HG02981 (cell line): Measurements from ENCODE around the gene TINAGL1.
"Not testable (repeated sequence)": the region's sequence is repeated elsewhere in the genome, so short reads cannot be mapped to it uniquely, and the experiment has no call there.

Source experiments
- ATAC-seq: cut with Tn5 transposase; IDR thresholded peaks from one replicate; pipeline ENCODE4 v1.9.1; 2021; ENCODE audit warnings: mild to moderate bottlenecking, moderate library complexity; ENCODE audit not compliant: unreplicated experiment

The TINAGL1 gene

DNA sequence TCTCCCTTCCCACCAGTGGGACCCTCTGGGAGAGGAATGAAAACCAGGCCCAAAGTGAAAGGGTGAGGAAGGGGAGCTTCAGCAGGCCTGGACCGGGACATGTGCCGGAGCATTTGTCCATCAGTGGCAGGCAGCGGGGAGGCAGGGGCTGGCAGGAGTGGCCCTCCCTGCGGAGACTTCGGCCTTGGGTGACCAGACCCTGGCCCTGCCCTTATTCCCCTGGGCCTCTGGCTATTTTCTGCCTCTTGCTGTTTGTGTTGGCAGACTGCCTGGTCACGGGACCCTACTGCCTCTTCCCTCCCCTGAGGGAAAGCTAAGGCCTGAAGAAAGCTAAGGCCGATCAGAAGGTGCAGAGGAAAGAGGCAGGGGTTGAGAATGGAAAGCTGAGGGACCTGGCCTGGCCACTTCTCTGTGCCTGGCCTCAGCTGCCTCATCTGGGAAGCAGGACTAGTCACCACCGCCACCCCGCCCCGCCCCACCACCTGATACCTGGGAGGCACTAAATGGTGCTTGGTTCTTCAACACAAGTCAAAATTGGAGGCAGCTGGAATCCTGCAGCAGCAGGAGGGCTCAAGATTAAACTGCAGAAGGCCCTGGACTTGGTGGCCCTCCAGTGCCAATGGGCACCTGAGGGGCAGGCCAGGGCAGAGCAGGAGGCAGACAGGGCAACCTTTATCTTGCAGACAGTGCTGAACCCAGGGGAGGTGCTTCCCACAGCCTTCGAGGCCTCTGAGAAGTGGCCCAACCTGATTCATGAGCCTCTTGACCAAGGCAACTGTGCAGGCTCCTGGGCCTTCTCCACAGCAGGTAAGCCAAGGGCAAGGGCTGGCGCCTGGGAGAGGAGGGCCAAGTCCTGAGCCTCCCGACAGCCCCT lies 7.9 kb downstream of the TINAGL1 start:
- no peak for ATAC-seq

DNA sequence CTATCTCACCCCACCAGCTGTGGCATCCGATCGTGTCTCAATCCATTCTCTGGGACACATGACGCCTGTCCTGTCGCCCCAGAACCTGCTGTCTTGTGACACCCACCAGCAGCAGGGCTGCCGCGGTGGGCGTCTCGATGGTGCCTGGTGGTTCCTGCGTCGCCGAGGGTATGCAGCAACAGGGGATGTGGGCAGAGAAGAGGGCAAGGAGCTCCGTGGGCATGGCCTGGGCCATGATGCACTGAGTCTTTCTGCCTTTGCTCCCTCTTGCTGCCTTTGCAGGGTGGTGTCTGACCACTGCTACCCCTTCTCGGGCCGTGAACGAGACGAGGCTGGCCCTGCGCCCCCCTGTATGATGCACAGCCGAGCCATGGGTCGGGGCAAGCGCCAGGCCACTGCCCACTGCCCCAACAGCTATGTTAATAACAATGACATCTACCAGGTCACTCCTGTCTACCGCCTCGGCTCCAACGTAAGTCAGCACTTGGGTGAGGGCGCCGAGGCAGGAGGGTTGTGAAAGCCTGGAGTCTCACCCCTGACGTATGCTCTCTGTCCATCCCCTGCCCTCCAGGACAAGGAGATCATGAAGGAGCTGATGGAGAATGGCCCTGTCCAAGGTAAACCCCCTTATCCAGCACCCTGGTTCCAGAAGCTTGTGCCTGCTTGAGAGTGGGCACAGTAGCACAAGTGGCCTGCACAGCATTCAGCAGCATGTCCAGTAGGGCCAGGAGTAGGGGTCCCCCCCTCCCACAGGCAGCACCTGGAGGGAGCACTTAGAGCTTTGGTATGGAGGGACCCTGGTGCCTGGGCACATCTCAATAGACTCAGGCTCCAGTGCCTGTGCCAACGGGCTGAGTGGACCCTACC lies 8.8 kb downstream of the TINAGL1 start:
- ATAC-seq, result no peak

DNA sequence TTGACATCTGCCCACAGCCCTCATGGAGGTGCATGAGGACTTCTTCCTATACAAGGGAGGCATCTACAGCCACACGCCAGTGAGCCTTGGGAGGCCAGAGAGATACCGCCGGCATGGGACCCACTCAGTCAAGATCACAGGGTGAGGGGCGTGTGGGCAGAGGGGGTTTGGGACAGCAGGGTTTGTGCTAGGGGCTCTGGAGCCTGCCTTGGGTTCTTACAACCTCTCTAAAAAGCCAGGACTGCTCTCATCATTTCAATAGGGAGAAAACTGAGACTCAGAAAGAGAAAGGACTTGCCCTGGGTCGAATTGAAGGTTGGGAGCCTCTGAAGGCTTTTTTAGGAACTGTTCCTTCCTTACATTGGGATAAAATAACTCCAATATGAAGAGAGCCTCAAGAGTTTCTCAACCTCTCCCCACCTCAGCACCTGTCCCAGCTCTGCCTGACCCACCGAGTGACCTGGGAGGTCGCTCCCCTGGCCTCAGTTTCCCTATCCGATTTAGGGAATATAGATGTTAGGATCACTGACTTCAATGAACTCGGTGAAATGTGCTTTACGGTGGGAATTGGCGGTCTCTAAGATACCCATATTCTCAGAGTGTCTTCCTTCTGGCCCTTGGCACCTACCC lies 9.5 kb downstream of the TINAGL1 start:
- ATAC-seq, result no peak

DNA sequence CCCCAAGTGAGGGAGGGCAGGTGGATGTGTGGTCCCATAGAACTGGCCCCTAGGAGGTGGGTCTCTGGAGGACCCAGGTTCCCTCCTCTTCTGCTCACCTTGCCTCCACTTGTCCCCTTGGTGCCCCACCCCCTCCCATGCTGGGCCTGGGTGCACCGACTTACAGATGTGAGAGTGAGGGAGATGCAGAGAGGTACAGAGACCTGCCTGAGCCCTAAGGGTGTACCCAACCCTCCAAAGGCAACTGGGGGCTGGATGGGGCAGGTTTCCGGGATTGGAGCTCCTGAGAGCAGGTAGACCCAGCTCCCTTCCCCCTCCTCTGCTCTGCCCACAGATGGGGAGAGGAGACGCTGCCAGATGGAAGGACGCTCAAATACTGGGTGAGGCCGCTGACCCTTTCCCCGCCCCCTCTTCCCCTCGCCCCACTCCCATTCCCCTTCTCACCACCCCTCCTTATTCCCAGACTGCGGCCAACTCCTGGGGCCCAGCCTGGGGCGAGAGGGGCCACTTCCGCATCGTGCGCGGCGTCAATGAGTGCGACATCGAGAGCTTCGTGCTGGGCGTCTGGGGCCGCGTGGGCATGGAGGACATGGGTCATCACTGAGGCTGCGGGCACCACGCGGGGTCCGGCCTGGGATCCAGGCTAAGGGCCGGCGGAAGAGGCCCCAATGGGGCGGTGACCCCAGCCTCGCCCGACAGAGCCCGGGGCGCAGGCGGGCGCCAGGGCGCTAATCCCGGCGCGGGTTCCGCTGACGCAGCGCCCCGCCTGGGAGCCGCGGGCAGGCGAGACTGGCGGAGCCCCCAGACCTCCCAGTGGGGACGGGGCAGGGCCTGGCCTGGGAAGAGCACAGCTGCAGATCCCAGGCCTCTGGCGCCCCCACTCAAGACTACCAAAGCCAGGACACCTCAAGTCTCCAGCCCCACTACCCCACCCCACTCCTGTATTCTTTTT lies 10.3 kb downstream of the TINAGL1 start:
- no peak for ATAC-seq

DNA sequence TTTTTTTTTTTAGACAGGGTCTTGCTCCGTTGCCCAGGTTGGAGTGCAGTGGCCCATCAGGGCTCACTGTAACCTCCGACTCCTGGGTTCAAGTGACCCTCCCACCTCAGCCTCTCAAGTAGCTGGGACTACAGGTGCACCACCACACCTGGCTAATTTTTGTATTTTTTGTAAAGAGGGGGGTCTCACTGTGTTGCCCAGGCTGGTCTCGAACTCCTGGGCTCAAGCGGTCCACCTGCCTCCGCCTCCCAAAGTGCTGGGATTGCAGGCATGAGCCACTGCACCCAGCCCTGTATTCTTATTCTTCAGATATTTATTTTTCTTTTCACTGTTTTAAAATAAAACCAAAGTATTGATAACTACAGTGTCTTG lies 11.0 kb downstream of the TINAGL1 start:
- not testable (repeated sequence) for ATAC-seq

DNA sequence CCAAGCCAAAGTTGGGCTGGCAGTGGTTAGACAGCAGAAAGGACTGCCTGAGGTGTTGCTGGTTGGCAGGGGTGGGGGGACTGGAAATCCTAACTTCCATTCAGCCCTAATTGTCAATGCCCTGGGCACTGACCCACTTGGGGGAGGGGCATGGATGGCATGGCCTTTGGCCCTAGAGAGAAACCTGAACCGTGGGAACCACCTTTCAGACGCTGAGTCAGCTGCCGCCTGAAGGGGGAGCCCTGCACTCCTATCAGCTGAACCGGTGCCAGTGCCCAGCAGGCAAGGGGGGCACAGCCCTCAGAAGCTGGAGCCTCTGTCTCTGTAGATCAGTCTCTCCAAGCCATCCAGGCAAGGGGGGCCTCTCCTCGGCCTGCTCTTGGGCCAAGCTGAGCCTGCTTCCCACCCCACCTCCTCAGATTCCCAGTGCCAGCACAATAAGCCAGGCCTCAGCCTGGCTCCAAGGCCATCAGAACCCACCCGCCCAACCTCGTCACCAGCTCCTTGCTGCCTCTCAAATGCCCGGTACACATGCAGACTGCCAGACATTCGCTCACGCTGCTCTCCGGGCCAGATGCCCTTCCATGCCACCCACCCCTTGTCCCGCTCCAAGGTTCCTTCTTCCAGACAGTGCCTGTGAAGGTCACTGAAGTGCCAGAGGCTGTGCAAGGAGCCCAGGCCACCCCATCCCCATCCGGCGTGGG lies 11.6 kb downstream of the TINAGL1 start:
- ATAC-seq, result no peak

DNA sequence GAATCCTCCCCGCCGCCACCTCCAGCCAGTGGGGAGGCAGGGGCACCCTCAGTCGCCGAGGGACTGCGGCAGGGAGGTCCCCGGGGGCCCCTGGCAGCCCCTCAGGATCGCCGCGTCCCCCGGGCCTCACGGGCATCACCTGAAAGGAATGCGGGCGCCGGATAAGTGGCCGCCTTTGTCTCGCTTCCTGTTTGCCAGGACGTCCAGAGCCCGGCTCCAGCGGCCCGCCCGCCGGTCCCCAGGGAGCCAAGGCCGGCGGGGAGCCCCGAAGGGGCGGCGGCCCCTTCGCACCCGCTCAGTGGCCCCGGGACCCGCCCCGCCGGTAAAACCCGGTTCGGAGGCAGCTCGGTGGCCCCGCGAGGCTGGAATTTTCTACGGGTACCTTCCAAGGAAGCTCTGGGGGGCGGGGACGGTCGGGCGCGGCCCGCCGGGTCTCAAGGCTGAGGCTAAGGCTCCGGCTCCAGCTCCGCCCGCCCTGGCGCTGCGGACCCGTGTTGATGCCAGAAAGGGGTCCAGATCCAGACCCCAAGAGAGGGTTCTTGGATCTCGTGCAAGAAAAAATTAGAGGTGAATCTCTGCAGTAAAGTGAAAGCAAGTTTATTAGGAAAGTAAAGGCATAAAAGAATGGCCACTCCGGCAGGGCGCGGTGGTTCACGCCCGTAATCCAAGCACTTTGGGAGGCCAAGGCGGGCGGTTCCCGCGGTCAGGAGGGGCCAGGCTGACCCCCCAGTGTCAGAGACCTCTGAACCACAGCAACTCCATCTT lies 12.6 kb downstream of the TINAGL1 start:
- ATAC-seq, result no peak

DNA sequence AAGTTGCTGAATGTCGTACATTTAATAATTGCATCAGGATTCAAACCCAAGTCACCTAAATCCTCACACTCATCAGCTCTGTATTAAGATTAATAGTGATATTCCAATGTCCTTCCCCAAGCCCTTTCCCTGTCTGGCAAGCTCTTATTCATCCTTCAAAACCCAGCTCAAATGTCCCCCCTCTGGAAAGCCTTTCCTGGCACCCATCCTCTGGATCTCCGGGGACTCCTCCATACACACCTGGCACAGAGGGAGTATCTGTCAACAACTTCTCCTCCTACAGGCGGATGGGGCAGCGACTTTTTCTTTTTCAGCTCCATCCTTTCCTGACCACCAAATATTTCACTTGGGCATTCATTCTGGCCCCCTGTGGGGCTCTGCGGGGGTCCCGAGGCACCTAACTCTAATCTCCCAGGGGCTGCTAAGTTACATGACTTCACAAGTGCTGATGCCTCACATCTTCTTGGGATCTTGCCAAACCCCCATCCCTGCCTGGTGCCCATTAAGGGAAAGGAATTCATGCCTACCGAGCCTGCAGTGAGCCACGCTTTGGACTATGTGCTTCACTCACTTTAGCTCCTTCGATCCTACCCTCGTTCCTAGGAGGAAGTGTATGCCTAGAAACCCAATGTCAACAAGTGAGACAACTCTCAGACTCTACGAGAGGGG lies 15.2 kb downstream of the TINAGL1 start:
- no peak for ATAC-seq

DNA sequence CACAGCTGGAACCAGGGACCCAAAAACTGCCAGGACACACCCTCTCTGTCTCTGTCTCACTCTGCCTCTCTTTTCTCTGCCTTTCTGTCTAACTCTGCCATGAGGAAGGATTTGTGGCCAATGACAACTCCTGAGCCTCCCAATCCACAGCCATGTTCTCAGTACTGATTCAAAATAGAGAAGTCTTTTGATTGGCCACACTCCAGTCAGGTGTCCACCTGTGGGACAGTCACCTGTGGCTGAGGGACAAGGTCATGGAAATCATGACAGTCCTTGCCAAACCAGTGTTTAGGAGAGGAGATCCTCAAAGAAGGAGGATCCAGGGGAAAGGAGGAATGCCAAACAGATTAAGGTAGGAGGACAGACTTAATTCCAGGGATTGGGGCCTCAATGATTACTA lies 15.8 kb downstream of the TINAGL1 start:
- ATAC-seq, result no peak

DNA sequence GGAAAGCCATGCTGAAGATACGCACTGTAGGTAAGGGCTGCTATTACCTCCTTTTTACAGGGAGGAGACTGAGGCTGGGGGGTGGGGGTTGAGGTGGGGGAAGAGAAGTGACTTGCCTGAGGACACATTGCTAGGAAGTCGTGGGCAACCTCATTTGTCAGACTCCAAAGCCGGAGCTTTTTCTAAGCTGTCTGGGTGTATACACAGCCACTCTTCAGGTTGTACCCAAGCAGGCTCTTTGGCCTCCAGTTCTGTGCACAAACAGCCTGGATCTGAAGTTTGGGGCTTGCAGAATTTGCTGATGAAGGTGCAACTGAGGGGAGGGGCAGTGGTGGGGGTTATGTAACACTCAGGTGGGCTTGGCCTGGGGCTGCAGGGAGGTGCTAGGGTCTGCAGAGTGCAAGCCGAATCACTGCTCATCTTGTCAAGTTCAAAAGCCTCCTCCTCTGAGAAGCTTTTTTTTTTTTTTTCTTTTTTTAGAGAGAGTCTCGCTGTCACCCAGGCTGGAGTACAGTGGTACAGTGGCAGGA lies 16.9 kb downstream of the TINAGL1 start:
- no peak for ATAC-seq

DNA sequence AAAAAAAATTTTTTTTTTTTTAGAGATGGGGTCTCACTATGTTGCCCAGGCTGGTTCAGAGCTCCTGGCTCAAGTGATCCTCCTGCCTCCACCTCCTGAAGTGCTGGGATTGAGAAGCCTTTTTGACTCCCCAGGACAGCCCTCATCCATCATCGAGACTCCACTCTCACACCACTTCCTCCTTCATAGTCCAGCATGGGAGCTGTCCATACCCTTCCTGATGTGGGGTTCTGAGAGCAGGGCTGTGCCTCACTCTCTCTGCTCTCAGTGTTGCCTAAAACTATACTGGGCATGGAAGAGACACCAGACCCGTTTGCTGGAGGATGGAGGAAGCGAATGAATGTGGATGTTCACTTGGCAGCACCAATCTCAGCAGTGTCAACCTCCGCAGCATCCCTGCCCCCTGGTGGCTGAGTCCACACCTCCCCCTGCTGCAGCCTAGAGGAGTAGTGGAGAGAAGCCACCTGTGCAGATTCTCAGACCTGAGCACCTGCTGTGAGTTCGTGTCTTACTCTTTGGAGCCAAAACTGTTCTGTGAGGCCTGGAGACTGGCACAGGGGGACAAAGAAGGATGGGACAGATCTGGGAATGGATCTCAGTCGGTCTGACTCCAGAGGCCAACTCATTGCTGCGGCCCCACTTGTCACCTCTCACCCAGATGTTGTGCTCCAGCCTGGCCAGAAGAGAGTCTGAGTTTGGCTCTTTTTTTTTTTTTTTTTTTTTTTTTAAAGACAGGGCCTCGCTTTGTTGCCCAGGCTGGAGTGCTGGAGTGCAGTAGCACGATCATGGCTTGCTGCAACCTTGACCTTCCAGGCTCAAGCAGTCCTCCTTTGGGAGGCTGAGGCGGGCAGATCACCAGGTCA lies 17.7 kb downstream of the TINAGL1 start:
- ATAC-seq, result peak; percentile 72

DNA sequence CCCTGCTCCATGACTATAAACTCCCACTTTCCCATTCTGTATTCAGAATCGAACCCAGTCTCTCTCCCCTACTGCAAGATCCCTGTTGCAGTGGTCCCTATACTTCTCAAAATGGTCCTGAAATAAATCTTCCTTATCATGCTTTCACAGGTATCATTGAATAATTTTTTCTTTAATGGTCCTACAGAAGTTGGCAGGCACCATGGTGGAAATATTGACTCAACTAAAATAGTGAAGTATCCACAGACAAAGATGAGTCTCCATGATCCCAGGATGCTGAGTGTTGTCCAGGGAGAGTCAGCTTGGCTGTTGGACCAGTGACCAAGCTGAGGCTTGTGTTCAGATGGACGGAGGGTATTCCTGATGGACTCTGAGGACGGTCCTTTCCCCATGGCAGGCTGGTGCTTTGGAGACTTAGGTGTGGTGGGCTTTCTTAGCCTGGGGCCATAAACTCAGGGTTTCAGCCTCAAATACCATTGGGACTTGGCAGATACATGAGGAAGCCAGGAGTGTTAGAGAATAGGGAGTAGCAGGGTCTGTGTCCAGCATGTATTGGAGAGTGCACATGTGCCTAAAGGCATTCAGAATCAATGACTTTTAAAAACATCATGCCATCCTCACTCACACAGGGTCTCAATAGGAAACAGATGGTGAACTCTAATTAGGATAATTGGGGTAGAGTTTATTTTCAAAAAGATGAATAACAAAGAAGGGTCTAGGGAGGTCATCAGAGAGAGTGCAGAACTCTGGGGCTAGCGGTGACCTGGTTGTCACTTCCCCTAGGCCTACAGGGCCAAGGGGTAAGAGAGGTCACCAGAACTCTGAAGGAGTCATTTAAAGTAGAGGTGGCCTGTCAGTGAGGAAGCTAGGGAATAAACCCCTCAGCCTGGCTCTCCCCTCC lies 19.8 kb downstream of the TINAGL1 start:
- ATAC-seq, result no peak

DNA sequence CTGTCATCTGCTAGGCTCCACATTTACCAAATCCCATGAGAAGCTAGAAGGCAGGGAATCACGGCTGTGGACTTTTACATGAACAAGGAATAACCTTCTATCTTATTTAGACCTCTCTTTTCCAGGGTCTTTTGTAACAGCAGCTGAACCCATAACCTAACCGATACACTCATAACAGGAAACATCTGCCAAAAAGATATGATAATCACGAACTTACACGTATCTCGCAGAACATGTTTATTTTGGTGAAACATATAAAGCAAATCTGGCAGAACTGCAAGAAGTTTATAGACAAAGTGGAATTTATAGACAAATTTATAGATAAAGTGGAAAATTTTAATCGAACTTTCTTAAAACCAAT lies 20.4 kb downstream of the TINAGL1 start:
- no peak for ATAC-seq

DNA sequence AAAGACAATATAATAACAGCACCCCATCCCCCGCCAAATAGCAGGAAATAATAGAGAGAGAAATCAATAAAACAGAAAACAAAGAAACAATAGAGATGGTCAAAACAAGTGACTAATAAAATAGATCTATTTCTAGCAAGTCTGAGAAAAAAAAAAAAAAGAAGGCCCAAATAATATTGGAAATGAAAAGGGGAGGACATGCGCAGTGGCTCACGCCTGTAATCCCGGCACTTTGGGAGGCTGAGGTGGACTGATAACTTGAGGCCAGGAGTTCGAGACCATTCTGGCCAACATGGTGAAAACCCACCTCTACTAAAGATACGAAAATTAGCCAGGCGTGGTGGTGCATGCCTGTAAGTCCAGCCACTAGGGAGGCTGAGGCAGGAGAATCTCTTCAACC lies 22.7 kb downstream of the TINAGL1 start:
- ATAC-seq, result no peak

DNA sequence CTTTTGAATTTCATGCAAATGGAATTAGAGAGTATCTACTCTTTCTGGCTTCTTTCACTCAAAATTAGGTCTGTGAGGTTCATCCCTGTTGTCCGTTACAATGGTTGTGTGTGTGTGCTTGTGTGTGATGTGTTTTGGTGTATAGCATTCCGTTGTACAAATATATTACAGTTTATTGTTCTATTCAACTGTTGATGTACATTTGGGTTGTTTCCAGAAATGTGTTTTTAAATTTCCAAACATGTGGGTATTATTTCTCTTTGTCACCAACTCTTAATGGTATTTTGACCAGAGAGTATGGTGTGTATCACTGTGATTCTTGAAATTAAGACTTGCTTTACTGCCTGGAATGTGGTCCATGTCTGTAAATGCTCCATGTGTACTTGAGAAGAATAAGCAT lies 24.3 kb downstream of the TINAGL1 start:
- ATAC-seq, result no peak

DNA sequence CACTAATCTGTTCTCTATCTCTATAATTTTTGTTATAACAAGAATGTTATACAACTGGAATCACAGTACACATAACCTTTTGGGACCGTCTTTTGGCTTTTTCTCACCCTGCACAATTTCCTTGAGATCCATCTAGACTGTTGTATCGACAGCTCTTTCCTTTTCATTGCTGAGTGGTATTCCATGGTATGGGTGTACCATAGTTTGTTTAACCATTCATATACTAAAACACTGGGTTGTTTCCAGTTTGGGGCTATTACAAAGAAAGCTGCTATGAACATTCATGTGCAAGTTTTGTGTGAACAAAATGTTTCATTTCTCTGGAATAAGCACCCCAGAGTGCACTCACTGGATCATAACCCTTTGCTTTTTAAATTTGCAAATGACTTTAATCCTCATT lies 25.8 kb downstream of the TINAGL1 start:
- ATAC-seq, result no peak
